B cell (primary cell): Measurements from ENCODE around the gene EBF3. TPM values are rescaled to one million over a fixed set of nuclear protein-coding genes. Genes with fewer than 3 reads are reported as not detected.

Source experiments
- ATAC-seq: fragments of 200-7000 bp; cut with Tn5 transposase; one replicate; pipeline ENCODE4 v1.10.0; 2021; ENCODE audit warnings: low read depth, mild to moderate bottlenecking, moderate number of reproducible peaks, moderate library complexity
- CTCF ChIA-PET: fragments of 350-600 bp; sonication (Branson Sonifier 250); formaldehyde crosslinking; loops from one replicate; lab custom pipeline; 2021; ENCODE audit warnings: antibody characterized with exemption, inconsistent platforms; lab: Charles Lee
- POLR2A ChIA-PET: fragments of 350-600 bp; sonication (Branson Sonifier 250); formaldehyde crosslinking; loops from one replicate; lab custom pipeline; 2021; ENCODE audit warnings: antibody characterized with exemption; lab: Charles Lee
- DNase-seq: peaks from one replicate; pipeline ENCODE4 v3.0.0; 2013
- H2AFZ ChIP-seq: 2 replicates; pipeline ENCODE4 v1.6.1; 2012; ENCODE audit warnings: mild to moderate bottlenecking, low read depth, low read length; ENCODE audit not compliant: insufficient read depth, poor library complexity, severe bottlenecking
- H3K27ac ChIP-seq, 2 donors: 1 replicate in 1 of 2; 2 replicates in 1 of 2; pipeline ENCODE4 v1.5.1; 2012 to 2013; ENCODE audit warnings: low read length in 2 of 2, mild to moderate bottlenecking in 2 of 2, moderate library complexity in 1 of 2
- H3K27me3 ChIP-seq, 4 experiments: fragments of 200-600 bp in 1 of 4; sonication (generic) in 1 of 4; replicated peaks in 1 of 4; 1 replicate in 2 of 4; 2 replicates in 2 of 4; pipeline versions ENCODE4 v1.6.1 to v1.7.0; 2013 to 2016; ENCODE audit warnings: low read length in 3 of 4, mild to moderate bottlenecking in 2 of 4, mixed read lengths in 1 of 4, moderate library complexity in 1 of 4; ENCODE audit not compliant: insufficient read depth in 4 of 4, control insufficient read depth in 3 of 4; ENCODE audit errors: control extremely low read depth in 1 of 4
- H3K36me3 ChIP-seq, 2 experiments: replicated peaks in 1 of 2; 1 replicate in 1 of 2; 2 replicates in 1 of 2; pipeline versions ENCODE4 v1.6.1 to v1.7.1; 2013; ENCODE audit warnings: low read length in 1 of 2; ENCODE audit not compliant: insufficient read depth in 2 of 2, control insufficient read depth in 1 of 2; ENCODE audit errors: control extremely low read depth in 1 of 2, extremely low read depth in 1 of 2
- H3K4me1 ChIP-seq, 2 donors: fragments of 200-600 bp in 1 of 2; sonication (generic) in 1 of 2; 1 replicate in 1 of 2; 2 replicates in 1 of 2; pipeline versions ENCODE4 v1.5.1 to v1.6.1; 2013 to 2017; ENCODE audit warnings: low read length in 2 of 2; ENCODE audit not compliant: control insufficient read depth in 2 of 2, insufficient read depth in 2 of 2
- H3K4me2 ChIP-seq: replicated peaks from 2 replicates; pipeline ENCODE3; 2012; ENCODE audit warnings: mild to moderate bottlenecking, low read depth, low read length; ENCODE audit not compliant: poor library complexity, severe bottlenecking
- H3K4me3 ChIP-seq, 5 experiments: fragments of 200-600 bp in 1 of 5; sonication (generic) in 1 of 5; 1 replicate in 3 of 5; 2 replicates in 2 of 5; pipeline versions ENCODE4 v1.5.1 to v1.7.0; 2011 to 2016; ENCODE audit warnings: low read length in 4 of 5, mild to moderate bottlenecking in 4 of 5, low read depth in 2 of 5, control low read depth in 1 of 5, moderate library complexity in 1 of 5; ENCODE audit not compliant: insufficient read depth in 1 of 5; ENCODE audit errors: control extremely low read depth in 1 of 5, extremely low read depth in 1 of 5
- H3K79me2 ChIP-seq: fragments of 200-600 bp; sonication (generic); one replicate; pipeline ENCODE4 v1.6.0; 2016; ENCODE audit warnings: low read length; ENCODE audit not compliant: control insufficient read depth, insufficient read depth
- H3K9ac ChIP-seq: fragments of 200-600 bp; sonication (generic); 2 replicates; pipeline ENCODE4 v1.6.1; 2017; ENCODE audit warnings: mild to moderate bottlenecking, low read length, moderate library complexity
- H3K9me3 ChIP-seq, 3 donors: one replicate each; pipeline versions ENCODE4 v1.6.1 to v1.7.1; 2013; ENCODE audit warnings: low read length in 2 of 3; ENCODE audit not compliant: control insufficient read depth in 2 of 3, insufficient read depth in 1 of 3; ENCODE audit errors: control extremely low read depth in 1 of 3
- H4K20me1 ChIP-seq: 2 replicates; pipeline ENCODE4 v1.6.0; 2012; ENCODE audit warnings: mild to moderate bottlenecking, low read length; ENCODE audit not compliant: insufficient read depth, control insufficient read depth, poor library complexity, severe bottlenecking
- H3K27ac Mint-ChIP-seq: one replicate; pipeline ENCODE4 v1.8.0; 2021; ENCODE audit warnings: mixed read lengths
- H3K27me3 Mint-ChIP-seq: one replicate; pipeline ENCODE4 v1.8.0; 2021; ENCODE audit warnings: mixed read lengths
- H3K4me1 Mint-ChIP-seq: one replicate; pipeline ENCODE4 v1.8.0; 2021; ENCODE audit warnings: mixed read lengths
- H3K4me3 Mint-ChIP-seq: one replicate; pipeline ENCODE4 v1.8.0; 2021; ENCODE audit warnings: mixed read lengths
- H3K9me3 Mint-ChIP-seq: one replicate; pipeline ENCODE4 v1.8.0; 2022; ENCODE audit warnings: mixed read lengths; ENCODE audit not compliant: insufficient read depth
- EZH2 ChIP-seq: IDR thresholded peaks from 2 replicates; pipeline ENCODE4 v1.6.1; 2012; ENCODE audit warnings: borderline replicate concordance, low read depth, mild to moderate bottlenecking, moderate library complexity, low read length; ENCODE audit not compliant: insufficient read depth, poor library complexity, severe bottlenecking
- WGBS: methylation state at CpG from one replicate; pipeline ENCODE4 v1.1.5; 2013; ENCODE audit warnings: missing lambda C conversion rate; ENCODE audit not compliant: insufficient coverage; 5-methylcytosine and 5-hydroxymethylcytosine counted together
- intact Hi-C: fragments of 100-400 bp; cut with micrococcal nuclease; formaldehyde crosslinking; loops from one replicate; pipeline ENCODE4 v1.10.0; 2022
- polyA plus RNA-seq: library from polyadenylated mRNA; depleted of rRNA; stranded (reverse); fragments of >200 nt; gene quantifications from 2 replicates; pipeline ENCODE4 v1.2.3, GENCODE V29; 2012
- total RNA-seq, 2 donors: library from RNA; stranded (reverse); fragments of 120-200 nt in 1 of 2; gene quantifications; 1 replicate in 1 of 2; 2 replicates in 1 of 2; pipeline versions ENCODE4 v1.2.3 to v1.2.4, GENCODE V29; 2013 to 2022
- TF ChIP-seq, protein P1 (sequence below): fragments of 200-600 bp; IDR thresholded peaks from one replicate; pipeline ENCODE4 v1.8.0; 2022; ENCODE audit warnings: antibody characterized with exemption, mild to moderate bottlenecking

EBF3 gene
- total and polyA plus RNA-seq, 2 donors (not counting 1 experiment from before 2014, with no cell fraction given) = not detected

DNA sequence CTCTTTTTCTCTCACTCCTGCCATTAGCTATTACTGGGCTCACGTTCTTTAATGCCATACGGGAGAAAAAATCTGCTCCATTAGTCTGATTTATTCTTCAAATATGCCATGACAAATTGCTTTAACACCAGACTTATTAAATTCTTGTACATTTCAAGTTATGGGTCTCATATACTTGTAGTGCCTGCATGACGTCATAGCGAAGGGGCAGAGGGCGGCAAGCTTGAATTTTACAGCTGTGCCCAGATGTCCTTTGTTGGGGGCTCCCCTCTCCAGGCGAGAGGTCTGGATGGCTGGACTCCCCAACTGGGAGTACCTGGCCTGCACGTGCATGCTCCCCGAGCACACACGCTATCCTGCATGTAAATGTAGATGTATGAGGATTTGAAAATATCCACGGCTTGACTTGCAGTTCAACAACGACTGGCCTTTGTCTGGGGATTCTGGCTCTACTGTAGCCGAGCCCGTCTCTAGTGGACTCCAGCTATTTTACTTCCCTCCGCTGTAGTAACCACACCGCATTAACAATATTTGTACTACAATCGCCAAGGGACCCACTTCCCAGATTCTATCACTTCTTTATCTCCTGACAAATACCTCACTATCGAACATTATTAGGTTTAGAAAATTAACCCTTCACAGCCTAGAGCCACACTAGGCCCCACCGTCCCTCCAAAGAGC lies 79.5 kb downstream of the EBF3 start:
- Mint-ChIP-seq H3K4me1 (no peaks in the 10 kb centered on the region), H3K27ac (no peak overlapping the region), H3K9me3 (no peaks in the 10 kb centered on the region), H3K27me3 (peaks cover 4% of the 10 kb centered on the region), H3K4me3 (no peak overlapping the region)
- no peaks in the 10 kb centered on the region for H3K36me3 ChIP-seq
- DNase-seq = no peak
- no peak overlapping the region for H3K9ac ChIP-seq
- intact Hi-C loops = loop anchor here (5.0 kb wide), 1 partner anchor 243 kb away; no protein-coding TSS in a partner anchor
- no peak overlapping the region for H3K4me2 ChIP-seq
- H4K20me1 ChIP-seq = no peaks in the 10 kb centered on the region
- TF ChIP-seq, protein P1, sequence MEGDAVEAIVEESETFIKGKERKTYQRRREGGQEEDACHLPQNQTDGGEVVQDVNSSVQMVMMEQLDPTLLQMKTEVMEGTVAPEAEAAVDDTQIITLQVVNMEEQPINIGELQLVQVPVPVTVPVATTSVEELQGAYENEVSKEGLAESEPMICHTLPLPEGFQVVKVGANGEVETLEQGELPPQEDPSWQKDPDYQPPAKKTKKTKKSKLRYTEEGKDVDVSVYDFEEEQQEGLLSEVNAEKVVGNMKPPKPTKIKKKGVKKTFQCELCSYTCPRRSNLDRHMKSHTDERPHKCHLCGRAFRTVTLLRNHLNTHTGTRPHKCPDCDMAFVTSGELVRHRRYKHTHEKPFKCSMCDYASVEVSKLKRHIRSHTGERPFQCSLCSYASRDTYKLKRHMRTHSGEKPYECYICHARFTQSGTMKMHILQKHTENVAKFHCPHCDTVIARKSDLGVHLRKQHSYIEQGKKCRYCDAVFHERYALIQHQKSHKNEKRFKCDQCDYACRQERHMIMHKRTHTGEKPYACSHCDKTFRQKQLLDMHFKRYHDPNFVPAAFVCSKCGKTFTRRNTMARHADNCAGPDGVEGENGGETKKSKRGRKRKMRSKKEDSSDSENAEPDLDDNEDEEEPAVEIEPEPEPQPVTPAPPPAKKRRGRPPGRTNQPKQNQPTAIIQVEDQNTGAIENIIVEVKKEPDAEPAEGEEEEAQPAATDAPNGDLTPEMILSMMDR = no peak
- TF ChIP-seq EZH2 = no peak
- H3K4me1 ChIP-seq = no peaks in the 10 kb centered on the region
- ChIA-PET POLR2A (no interaction called here), CTCF (no interaction called here)
- no peaks in the 10 kb centered on the region for H3K27me3 ChIP-seq
- H3K9me3 ChIP-seq = no peaks in the 10 kb centered on the region
- WGBS = 90% methylated on average over 14 of the region's 18 CpGs
- no peak overlapping the region for H3K4me3 ChIP-seq
- no peak overlapping the region for H2AFZ ChIP-seq
- H3K79me2 ChIP-seq = no peaks in the 10 kb centered on the region
- no peak for ATAC-seq
- no peak overlapping the region for H3K27ac ChIP-seq

DNA sequence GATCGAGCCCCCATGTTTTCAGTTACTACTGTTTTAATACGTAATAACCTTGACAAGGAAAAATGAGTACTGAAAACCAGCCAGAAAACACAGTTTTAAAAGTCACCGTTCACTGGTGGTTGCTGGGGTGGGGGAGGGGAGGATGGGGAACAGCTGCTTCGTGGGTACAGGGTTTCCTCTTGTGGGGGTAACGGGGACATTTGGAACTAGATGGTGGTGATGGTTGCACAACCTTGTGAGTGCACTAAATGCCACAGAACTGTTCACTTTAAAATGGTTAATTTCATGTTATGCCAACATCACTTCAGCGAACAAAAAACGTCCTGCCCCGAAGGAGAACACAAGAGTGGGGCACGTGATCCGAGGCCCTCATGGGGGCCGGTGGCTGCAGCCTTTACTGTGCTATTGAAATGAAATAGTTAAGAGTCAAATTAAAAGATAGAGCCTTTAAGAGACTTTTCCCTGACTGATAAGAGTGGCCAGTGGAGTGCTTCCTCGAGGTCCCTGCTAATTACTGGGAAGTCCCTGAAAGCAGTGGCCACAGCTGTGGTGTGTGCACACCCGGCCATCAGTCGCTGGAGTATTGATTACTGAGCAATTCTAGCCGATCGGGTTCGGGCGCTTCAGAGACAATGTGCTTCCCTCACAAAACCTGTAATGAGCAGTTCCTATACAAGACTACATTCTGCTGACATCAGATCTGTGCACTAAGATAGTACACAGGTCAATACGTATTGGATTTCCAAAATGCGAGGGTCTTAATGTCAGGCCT lies 80.3 kb downstream of the EBF3 start:
- Histone ChIP-seq H3K4me2 (no peak overlapping the region), H3K79me2 (no peaks in the 10 kb centered on the region), H3K36me3 (no peaks in the 10 kb centered on the region), H3K9me3 (no peaks in the 10 kb centered on the region), H3K27ac (no peak overlapping the region), H3K4me3 (no peak overlapping the region), H4K20me1 (no peaks in the 10 kb centered on the region), H3K27me3 (no peaks in the 10 kb centered on the region), H3K4me1 (no peaks in the 10 kb centered on the region), H3K9ac (no peak overlapping the region), H2AFZ (peak overlapping the region; percentile 5)
- Mint-ChIP-seq H3K27ac (no peak overlapping the region), H3K4me1 (no peaks in the 10 kb centered on the region), H3K27me3 (peaks cover 4% of the 10 kb centered on the region), H3K9me3 (no peaks in the 10 kb centered on the region), H3K4me3 (no peak overlapping the region)
- 60% methylated on average over 15 of the region's 20 CpGs for WGBS
- CTCF ChIA-PET = no interaction called here
- POLR2A ChIA-PET = no interaction called here
- no peak for TF ChIP-seq EZH2
- TF ChIP-seq, protein P1 = no peak
- intact Hi-C loops = no loop called here
- DNase-seq (no peak), ATAC-seq (no peak)
